ENCODE results near the gene ARID2.

DNA sequence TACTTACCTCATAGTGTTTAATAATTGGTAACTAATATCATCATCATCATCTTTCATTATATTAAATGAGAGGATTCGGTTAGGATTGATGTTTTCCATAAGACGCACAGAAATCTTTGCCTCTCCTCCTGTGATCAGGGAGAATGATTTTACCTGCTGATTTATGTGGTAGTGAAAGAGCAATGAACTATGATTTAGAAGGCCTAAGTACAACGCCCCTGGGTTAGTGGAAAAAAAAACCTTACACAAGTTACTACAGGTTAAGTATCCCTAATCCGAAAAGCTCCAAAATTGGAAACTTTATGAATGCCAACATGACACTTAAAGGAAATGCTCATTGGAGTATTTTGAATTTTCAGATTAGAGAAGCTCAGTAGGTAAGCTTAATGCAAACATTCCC lies 55.8 kb downstream of the ARID2 start:
- TF ChIP-seq, protein P1, sequence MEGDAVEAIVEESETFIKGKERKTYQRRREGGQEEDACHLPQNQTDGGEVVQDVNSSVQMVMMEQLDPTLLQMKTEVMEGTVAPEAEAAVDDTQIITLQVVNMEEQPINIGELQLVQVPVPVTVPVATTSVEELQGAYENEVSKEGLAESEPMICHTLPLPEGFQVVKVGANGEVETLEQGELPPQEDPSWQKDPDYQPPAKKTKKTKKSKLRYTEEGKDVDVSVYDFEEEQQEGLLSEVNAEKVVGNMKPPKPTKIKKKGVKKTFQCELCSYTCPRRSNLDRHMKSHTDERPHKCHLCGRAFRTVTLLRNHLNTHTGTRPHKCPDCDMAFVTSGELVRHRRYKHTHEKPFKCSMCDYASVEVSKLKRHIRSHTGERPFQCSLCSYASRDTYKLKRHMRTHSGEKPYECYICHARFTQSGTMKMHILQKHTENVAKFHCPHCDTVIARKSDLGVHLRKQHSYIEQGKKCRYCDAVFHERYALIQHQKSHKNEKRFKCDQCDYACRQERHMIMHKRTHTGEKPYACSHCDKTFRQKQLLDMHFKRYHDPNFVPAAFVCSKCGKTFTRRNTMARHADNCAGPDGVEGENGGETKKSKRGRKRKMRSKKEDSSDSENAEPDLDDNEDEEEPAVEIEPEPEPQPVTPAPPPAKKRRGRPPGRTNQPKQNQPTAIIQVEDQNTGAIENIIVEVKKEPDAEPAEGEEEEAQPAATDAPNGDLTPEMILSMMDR (IDR thresholded peaks at IDR 0.05) = no peak
- no peak for TF ChIP-seq EZH2 (IDR thresholded peaks at IDR 0.05; ENCODE audit: borderline replicate concordance, insufficient read depth, low read depth, low read length, poor library complexity, severe bottlenecking)

All from B cell (primary cell).